ENCODE measurements around the gene UBE2Z.
"Not testable (repeated sequence)": the region's sequence is repeated elsewhere in the genome, so short reads cannot be mapped to it uniquely, and the experiment has no call there.

The UBE2Z gene

GRCh38 chr17:48915459-48916282, 7.5 kb downstream of the UBE2Z start:
- Mint-ChIP-seq H3K4me1 (peaks cover 52% of the 10 kb centered on the region), H3K27ac (peak overlapping the region; percentile 87), H3K36me3 (peaks cover 51% of the 10 kb centered on the region), H3K9me3 (no peaks in the 10 kb centered on the region), H3K4me3 (peak overlapping the region; percentile 32), H3K27me3 (no peaks in the 10 kb centered on the region)
- peak; percentile 50 for DNase-seq
- CTCF ChIA-PET, result interaction anchor here (0.6 to 0.8 kb wide), 3 partner anchors 95 to 120 kb away, joined by 3 read pairs; no protein-coding TSS in a partner anchor

DNA sequence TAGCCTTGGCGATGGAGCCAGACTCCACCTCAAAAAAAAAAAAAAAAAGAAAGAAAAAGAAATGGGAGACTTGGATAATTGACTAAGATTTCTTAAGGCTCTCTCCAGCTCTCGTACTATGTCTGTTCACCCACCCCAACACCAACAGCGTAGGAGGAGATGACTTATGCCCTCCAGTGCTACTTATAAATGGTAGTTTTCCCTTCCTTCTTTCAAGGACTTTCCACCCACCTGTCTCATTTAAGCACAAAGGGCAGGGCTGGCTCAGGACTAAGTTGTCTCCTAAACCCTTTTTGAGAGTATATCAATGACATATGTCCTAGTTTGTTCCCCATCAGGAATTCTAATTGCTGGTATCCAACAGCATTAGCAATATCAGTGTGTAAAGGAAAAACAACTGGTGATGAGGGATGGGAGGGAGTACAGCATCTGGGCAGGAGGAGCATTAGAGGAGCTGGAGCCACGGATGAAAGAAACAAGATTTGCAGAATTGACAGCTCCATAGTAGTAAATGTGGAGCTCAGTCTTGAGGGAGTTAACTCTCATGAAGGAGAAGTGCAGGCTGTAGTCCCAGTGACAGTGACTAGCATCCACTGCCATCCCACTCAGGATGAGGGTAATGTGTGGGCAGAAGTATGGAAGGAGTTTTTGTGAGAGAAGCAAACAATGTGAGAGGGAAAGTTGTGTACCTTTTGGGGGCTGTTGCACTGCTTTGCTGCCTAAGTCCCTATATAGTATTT, 17.2 kb downstream of the UBE2Z start:
- no peak for DNase-seq
- Mint-ChIP-seq H3K27me3 (no peaks in the 10 kb centered on the region), H3K9me3 (no peaks in the 10 kb centered on the region), H3K4me3 (no peak overlapping the region), H3K4me1 (no peaks in the 10 kb centered on the region), H3K36me3 (peaks cover 50% of the 10 kb centered on the region), H3K27ac (no peak overlapping the region)
- CTCF ChIA-PET, result interaction anchor here (0.6 kb wide), 1 partner anchor 182 kb away, joined by 3 read pairs; no protein-coding TSS in a partner anchor

DNA sequence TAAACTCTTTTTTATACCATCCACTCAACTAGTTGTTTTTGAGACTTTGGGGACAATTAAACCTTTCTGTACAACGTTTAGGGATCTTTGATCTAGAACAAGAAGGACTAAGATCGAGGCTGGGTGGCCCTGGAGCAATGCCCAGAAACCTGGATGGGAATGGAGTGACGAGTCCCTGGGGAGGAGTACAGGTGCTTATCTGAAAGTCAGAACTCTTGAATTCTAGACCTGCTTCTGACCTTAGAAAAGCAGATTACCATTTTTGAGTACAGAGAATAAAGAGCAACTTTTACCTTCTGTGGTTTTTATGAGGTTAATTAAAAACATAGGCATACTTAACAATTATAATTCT, 17.8 kb downstream of the UBE2Z start:
- Mint-ChIP-seq H3K36me3 (peaks cover 48% of the 10 kb centered on the region), H3K27ac (no peak overlapping the region), H3K4me3 (no peak overlapping the region), H3K27me3 (no peaks in the 10 kb centered on the region), H3K4me1 (no peaks in the 10 kb centered on the region), H3K9me3 (no peaks in the 10 kb centered on the region)
- DNase-seq, result no peak
- CTCF ChIA-PET, result interaction anchor here (0.6 kb wide), 1 partner anchor 183 kb away, joined by 3 read pairs; no protein-coding TSS in a partner anchor

GRCh38 chr17:48927978-48928745, 20.0 kb downstream of the UBE2Z start:
- no peak overlapping the region for H3K4me3 Mint-ChIP-seq
- no peaks in the 10 kb centered on the region for H3K4me1 Mint-ChIP-seq
- CTCF ChIA-PET, result no interaction called here
- H3K27ac Mint-ChIP-seq, result no peak overlapping the region
- H3K27me3 Mint-ChIP-seq, result no peaks in the 10 kb centered on the region
- H3K9me3 Mint-ChIP-seq, result no peaks in the 10 kb centered on the region
- H3K36me3 Mint-ChIP-seq, result peaks cover 50% of the 10 kb centered on the region
- no peak for DNase-seq

GRCh38 chr17:48928876-48929811, 20.9 kb downstream of the UBE2Z start:
- no peak for DNase-seq
- H3K4me1 Mint-ChIP-seq, result no peaks in the 10 kb centered on the region
- peaks cover 59% of the 10 kb centered on the region for H3K36me3 Mint-ChIP-seq

GRCh38 chr17:48929812-48930165, 21.6 kb downstream of the UBE2Z start:
- Mint-ChIP-seq H3K27ac (no peak overlapping the region), H3K4me1 (no peaks in the 10 kb centered on the region), H3K9me3 (no peaks in the 10 kb centered on the region), H3K36me3 (peaks cover 61% of the 10 kb centered on the region), H3K27me3 (no peaks in the 10 kb centered on the region), H3K4me3 (no peak overlapping the region)
- CTCF ChIA-PET, result interaction anchor here (1.5 kb wide), 1 partner anchor 50 kb away, joined by 4 read pairs; no protein-coding TSS in a partner anchor
- DNase-seq, result no peak

More at GRCh38 chr17:48928876-48929811, 20.9 kb downstream of the UBE2Z start:
- CTCF ChIA-PET, result interaction anchor here (1.5 kb wide), 1 partner anchor 50 kb away, joined by 4 read pairs; no protein-coding TSS in a partner anchor
- Mint-ChIP-seq H3K4me3 (no peak overlapping the region), H3K27me3 (no peaks in the 10 kb centered on the region), H3K9me3 (no peaks in the 10 kb centered on the region), H3K27ac (peak overlapping the region; percentile 60)

GRCh38 chr17:48930435-48930873, 22.2 kb downstream of the UBE2Z start:
- H3K4me3 Mint-ChIP-seq, result no peak overlapping the region

DNA sequence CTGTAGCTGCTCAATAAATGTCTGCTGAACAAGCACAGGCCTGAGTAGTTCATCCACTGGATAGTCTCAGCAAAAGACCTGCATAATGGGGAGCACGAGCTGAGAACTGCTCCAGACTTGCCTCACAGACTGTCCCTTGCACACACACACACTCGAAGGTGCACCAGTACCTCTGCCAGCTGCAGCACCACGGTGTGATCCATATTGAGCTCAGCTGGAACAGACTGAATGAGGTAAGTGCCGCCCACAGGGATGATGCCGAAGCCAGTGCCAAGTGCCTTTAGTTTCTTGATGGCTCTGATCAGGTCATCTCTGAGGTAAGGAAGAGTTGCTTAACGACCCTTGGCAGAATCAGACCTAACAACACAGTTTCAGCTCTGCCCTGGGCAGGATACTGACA, 24.8 kb downstream of the UBE2Z start:
- CTCF ChIA-PET, result no interaction called here
- H3K36me3 Mint-ChIP-seq, result peaks cover 60% of the 10 kb centered on the region
- no peaks in the 10 kb centered on the region for H3K9me3 Mint-ChIP-seq
- H3K27ac Mint-ChIP-seq, result peak overlapping the region; percentile 28
- no peak overlapping the region for H3K4me3 Mint-ChIP-seq
- DNase-seq, result no peak
- no peaks in the 10 kb centered on the region for H3K4me1 Mint-ChIP-seq
- H3K27me3 Mint-ChIP-seq, result no peaks in the 10 kb centered on the region

More at GRCh38 chr17:48930435-48930873, 22.2 kb downstream of the UBE2Z start:
- H3K4me1 Mint-ChIP-seq, result no peaks in the 10 kb centered on the region
- DNase-seq, result no peak
- no peaks in the 10 kb centered on the region for H3K9me3 Mint-ChIP-seq
- H3K27ac Mint-ChIP-seq, result no peak overlapping the region
- H3K27me3 Mint-ChIP-seq, result no peaks in the 10 kb centered on the region
- CTCF ChIA-PET, result interaction anchor here (0.7 to 1.5 kb wide), 2 partner anchors 46 to 51 kb away, joined by 3 to 4 read pairs; no protein-coding TSS in a partner anchor
- H3K36me3 Mint-ChIP-seq, result peaks cover 61% of the 10 kb centered on the region

DNA sequence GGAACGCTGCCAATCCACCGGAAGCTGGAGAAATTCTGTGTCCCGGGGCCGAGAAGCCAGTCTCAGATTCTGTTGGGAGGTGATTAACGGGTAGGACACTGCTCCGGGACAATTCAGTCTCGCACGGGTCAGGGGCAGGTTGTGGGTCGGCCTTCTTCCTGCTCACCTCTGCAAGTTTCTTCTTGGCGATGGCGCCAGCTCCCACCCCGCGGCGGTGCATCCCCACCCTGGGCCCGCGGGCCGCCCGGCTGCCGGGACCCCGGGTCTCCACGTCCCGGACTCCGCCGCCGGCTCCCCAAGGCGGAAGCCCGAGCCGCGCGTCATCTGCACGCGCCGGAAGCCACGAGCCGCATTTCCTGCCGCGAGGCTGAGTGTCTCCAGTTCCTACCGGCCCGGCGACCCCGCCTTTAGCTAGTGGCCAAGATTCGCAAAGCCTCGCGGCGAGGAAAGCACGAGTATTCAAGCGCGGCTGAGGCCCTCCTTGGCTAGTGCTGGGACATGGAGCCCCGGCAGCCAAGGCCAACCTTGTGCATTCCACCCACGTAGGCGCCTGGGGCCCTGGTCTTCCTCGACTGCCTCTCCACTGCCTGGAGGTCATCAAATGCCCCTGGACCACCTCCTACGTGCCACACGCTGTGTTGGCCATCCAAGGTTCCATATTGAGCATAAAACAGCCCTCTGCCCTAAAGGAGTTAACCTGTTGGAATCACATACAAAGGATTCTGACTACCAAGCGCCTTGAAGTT, 36.5 kb downstream of the UBE2Z start, which contains the start of gene SNF8:
TSS of gene SNF8 (minus strand) at position 328 of the 746 bp plus-strand sequence. CDS start at position 220, 108 bp downstream.
- Mint-ChIP-seq H3K9me3 (no peaks in the 10 kb centered on the region), H3K27ac (peak within 1 kb of the TSS; percentile 99), H3K27me3 (peaks cover 4% of the 10 kb centered on the region), H3K4me1 (peaks cover 24% of the 10 kb centered on the region), H3K36me3 (peaks cover 9% of the 10 kb centered on the region), H3K4me3 (peak within 1 kb of the TSS; percentile 99)
- peak; percentile 96 for DNase-seq
- CTCF ChIA-PET, result interaction anchor here (0.7 kb wide), 1 partner anchor 88 kb away, joined by 3 read pairs; no protein-coding TSS in a partner anchor

DNA sequence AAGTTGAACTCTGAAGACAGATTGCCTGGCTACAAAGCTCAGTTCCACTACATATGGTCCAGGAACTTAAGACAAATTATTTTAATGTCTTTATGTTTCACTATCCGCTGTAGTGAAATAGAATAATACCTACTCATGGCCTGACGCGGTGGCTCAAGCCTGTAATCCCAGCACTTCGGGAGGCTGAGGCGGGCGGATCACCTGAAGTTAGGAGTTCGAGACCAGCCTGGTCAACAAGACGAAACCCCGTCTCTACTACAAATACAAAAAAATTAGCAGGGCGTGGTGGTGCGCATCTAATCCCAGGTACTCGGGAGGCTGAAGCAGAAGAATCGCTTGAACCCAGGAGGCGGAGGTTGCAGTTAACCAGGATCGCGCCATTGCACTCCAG, 37.0 kb downstream of the UBE2Z start:
- H3K4me1 Mint-ChIP-seq, result peaks cover 24% of the 10 kb centered on the region
- H3K9me3 Mint-ChIP-seq, H3K27me3 Mint-ChIP-seq, DNase-seq, H3K36me3 Mint-ChIP-seq: not testable (repeated sequence)
- peak overlapping the region; percentile 99 for H3K4me3 Mint-ChIP-seq
- peak overlapping the region; percentile 99 for H3K27ac Mint-ChIP-seq
- CTCF ChIA-PET, result interaction anchor here (0.7 kb wide), 1 partner anchor 87 kb away, joined by 3 read pairs; no protein-coding TSS in a partner anchor

- Mint-ChIP-seq H3K9me3 (no peaks in the 10 kb centered on the region), H3K36me3 (no peaks in the 10 kb centered on the region), H3K27ac (no peak overlapping the region), H3K4me1 (peaks cover 2% of the 10 kb centered on the region), H3K4me3 (no peak overlapping the region), H3K27me3 (peaks cover 15% of the 10 kb centered on the region)
- no peak for DNase-seq
- CTCF ChIA-PET, result no interaction called here
Observed at GRCh38 chr17:48951572-48951971, 43.4 kb downstream of the UBE2Z start.

DNA sequence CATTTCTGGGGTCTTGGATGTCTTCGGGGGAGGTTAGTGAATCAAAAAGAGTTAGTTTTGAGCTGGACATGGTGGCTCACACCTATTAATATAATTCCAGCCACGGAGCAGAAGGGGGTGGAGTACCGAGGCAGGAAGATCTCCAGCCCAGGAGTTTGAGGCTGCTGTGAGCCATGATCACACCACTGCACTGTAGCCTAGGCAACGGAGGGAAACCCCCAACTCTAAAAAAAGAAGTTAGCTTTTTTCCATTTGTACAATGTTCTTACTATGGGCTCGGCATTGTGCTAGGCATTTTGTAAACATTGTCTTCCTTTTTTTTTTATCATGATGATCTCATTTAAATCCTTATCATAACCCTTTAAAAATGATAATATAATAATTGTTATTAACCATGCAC, 44.7 kb downstream of the UBE2Z start:
- peaks cover 17% of the 10 kb centered on the region for H3K27me3 Mint-ChIP-seq
- CTCF ChIA-PET, result interaction anchor here (0.6 to 0.7 kb wide), 3 partner anchors 36 to 473 kb away, joined by 3 to 4 read pairs (median 4); no protein-coding TSS in a partner anchor
- H3K27ac Mint-ChIP-seq, result no peak overlapping the region
- peaks cover 2% of the 10 kb centered on the region for H3K4me1 Mint-ChIP-seq
- H3K4me3 Mint-ChIP-seq, result no peak overlapping the region
- H3K36me3 Mint-ChIP-seq, result no peaks in the 10 kb centered on the region
- DNase-seq, result no peak
- H3K9me3 Mint-ChIP-seq, result no peaks in the 10 kb centered on the region

Data from activated naive CD4-positive, alpha-beta T cell treated with anti-CD3 and anti-CD28 coated beads, Interleukin-2, amount 10 ng/mL, durations not matched to agents 7 days and 5 days (primary cell).